Lung microvascular endothelial cell (primary cell): ENCODE data around the gene CHMP6. TPM values are rescaled to one million over a fixed set of nuclear protein-coding genes. Genes with fewer than 3 reads are reported as not detected.

Experiments
- DNase-seq, 2 donors: peaks; one replicate each; pipeline versions ENCODE4 v3.0.0 to v3.0.0-alpha.2; 2010; ENCODE audit warnings: low read depth in 2 of 2
- total RNA-seq: library from RNA; depleted of rRNA; stranded (reverse); fragments of >200 nt; gene quantifications from 2 replicates; pipeline ENCODE4 v1.2.1, GENCODE V29; 2014

Gene CHMP6
- total RNA-seq = 12.4 and 14.5 TPM in 2 replicates

GRCh38 chr17:80991645-80992076, at the start of gene CHMP6:
TSS of gene CHMP6 (plus strand) at chr17:80991841. CDS start at chr17:80991919, 78 bp downstream.
- DNase-seq = peak; percentile 84 to 90

DNA sequence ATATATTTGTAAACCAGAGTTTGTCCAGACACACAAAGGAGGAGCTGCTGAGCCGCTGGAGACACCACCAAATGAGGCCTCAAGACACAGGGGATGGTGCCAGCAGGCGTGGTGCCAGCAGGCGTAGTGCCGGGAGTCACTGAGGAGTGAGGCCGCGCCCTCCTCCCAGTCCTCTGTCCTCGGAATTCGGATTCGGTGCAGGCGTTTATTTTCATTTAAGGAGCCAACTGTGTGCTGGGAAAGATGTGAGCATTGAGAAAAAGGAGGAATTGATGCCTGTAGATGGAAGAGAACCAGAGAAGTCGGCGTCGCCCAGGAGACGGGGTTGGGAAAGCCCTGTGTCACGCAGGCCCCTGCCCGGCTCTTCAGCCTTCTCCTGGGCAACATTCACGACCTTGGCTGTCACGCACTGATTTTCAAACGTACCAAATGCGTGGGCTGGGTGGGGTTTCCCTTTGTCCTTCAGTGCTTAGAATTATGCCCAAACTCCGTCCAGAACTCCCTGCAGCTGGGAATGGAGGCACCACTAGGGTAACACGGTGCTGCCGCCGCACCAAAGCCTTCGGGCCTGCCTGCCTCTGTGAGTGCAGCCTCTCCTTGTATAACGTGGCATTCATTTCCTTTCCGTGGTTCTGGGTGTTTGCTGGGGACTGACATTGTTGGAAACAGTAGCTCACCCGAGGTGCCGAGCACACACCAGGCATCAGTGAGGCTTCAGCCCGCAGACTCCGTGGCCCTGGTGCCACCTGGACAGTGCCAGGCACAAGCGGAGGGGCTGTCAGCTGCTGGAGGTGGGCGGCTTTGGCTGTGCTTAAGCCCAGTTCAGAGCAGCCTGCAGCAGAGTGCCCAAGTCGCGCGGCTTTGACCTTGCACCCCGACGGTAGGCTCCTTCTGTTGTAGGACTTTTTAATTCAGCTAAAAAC, 49.0 kb upstream of the CHMP6 start:
- peak in 1 of 2 donors; percentile 63 for DNase-seq

GRCh38 chr17:80943346-80944145, 48.1 kb upstream of the CHMP6 start:
- no peak for DNase-seq

DNA sequence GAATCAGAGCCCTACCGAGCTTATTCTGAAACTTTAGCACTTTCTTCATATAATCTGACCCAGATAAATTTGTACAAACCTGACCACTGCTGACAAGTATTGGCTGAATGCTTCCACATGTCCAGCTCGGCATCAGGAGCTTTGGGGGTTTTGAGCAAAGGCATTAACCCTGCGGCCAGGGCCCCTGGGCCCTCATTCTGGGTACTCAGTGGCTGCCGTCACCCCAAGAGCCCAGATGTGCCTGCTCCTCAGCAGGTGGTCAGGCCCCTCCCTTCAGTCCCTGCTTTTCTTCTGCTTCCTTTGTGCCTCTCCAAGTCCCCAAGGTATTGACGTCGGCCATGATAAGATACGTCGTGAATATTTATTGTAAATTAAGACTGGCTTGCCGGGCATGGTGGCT, 47.3 kb upstream of the CHMP6 start:
- DNase-seq = no peak

GRCh38 chr17:80945736-80946135, 45.9 kb upstream of the CHMP6 start:
- no peak for DNase-seq

- no peak for DNase-seq
Measured at GRCh38 chr17:80946449-80946848, 45.2 kb upstream of the CHMP6 start.

- no peak for DNase-seq
Measured at GRCh38 chr17:80947200-80947940, 44.3 kb upstream of the CHMP6 start.

DNA sequence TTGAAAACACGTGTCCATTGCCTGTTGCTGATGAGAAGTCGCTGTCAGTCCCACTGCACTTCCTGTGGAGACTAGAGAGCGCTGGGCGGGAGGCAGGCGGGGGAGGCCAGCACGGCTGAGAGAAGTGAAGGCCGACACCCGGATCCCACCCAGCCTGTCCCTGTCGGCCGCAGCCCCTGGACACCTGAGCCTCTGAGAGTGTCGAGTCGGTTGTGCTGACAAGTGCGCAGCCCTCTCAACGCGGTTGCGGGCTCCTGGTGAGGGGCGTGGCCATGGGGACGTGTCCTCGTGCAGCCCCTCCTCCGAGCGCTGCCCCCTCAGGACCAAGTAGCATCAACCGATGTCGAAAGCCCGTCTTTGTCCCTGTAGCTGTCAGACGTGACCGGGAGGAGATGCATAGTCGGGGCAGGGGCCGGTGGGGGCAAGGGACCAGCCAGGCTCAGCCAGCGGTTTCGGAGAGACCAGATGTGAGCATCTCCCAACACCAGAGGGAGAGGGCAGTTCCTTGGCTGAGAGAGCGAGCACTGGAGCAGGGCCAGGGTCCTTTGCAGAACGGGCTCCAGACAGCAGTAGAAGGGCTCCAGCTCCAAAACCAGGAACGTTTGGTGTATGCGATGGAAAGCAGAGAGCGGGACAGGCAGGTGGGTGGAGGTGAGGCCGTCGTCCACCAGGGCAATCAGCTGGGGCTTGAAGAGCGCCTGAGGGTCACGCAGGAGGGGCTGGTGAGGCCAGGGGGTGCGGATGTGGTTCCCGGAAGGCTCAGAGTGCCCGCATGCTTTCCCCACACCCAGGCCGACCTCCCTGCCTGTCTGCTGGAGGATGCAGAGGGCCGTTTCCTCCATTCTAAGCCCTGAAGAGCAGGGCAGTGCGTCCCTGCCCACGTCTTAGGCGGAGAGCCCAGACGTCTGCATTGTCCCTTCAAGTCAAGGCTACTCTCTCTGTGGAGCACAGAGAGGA, 43.3 kb upstream of the CHMP6 start:
- DNase-seq = no peak

- no peak for DNase-seq
Measured at GRCh38 chr17:80948976-80949450, 42.6 kb upstream of the CHMP6 start.

- no peak for DNase-seq
Measured at GRCh38 chr17:80949451-80950421, 41.9 kb upstream of the CHMP6 start.

- DNase-seq = no peak
Measured at GRCh38 chr17:80950466-80951120, 41.0 kb upstream of the CHMP6 start.

GRCh38 chr17:80951121-80952090, 40.2 kb upstream of the CHMP6 start:
- DNase-seq = no peak

DNA sequence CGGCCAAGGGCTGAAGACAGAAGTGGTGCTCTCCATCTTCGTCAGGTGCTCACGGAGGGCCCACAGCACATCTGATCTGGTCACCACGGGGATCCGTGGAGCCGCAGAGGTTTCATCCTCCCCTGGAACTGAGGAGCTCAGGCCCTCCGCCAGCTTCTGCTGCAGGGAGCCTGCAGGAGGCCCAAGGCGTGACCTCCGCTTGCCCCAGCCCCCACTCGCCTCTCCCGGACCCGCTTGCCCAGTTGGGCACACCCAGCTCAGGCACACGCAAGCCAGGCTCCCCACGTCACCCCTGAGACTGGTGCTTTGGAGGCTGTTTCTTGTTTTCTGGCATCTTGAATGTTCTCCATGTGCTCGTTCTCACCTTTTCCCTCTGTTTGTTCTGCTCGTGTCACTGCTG, 39.4 kb upstream of the CHMP6 start:
- DNase-seq = no peak

- DNase-seq = no peak
Measured at GRCh38 chr17:80953471-80954315, 37.9 kb upstream of the CHMP6 start.

GRCh38 chr17:80955078-80955477, 36.6 kb upstream of the CHMP6 start:
- no peak for DNase-seq

DNA sequence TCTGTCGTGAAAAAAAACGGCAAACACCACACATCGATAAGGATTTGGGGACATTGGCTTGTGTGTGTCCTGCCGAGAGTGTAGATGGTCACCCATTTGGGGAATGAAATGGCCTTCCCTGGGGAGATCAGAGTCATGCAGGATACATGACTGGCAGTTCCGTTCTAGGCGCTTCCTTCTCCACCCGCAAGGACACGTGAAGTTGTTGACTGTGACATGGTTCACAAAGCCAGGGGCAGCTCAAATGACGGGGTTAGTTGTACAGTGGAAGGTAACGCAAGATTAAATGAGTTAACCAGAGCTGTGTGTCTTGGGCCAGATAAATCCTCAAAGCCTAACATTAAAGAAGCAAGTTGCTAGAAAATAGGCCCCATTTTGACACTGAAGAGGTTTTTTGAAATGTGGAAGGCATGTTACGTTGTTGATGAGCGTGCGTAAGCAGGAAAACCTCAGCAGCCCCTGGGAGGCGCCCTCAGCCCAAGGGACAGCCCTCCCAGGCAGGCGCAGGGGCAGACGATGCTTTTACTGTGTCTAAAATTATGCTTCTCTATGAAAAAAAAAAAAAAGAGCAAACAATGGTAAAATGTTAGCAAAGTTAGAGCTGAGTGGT, 35.9 kb upstream of the CHMP6 start:
- no peak for DNase-seq
